PC-3 (cell line): ENCODE data around the gene HSD17B14. TPM values are rescaled to one million over a fixed set of nuclear protein-coding genes. Genes with fewer than 3 reads are reported as not detected.

Experiments used
- ATAC-seq: fragments of 200-7000 bp; cut with Tn5 transposase; 2 replicates; pipeline ENCODE4 v1.9.1; 2020; ENCODE audit warnings: mild to moderate bottlenecking, moderate library complexity
- BruUV-seq: library from RNA; stranded (reverse); fragments of 400-500 nt; replicated peaks from 2 replicates; lab custom pipeline; 2021; lab: Mats Ljungman, UMichigan
- CTCF ChIA-PET: fragments of 300-600 bp; sonication (Branson Sonifier 250); formaldehyde crosslinking; loops from one replicate; lab custom pipeline; 2022; ENCODE audit warnings: antibody characterized with exemption; lab: Charles Lee
- POLR2A ChIA-PET: fragments of 300-600 bp; sonication (Branson Sonifier 250); formaldehyde crosslinking; loops from one replicate; lab custom pipeline; 2022; ENCODE audit warnings: antibody characterized with exemption; ENCODE audit not compliant: unreplicated experiment; lab: Charles Lee
- DNase-seq: peaks from one replicate; pipeline ENCODE4 v3.0.0-alpha.2; 2015
- H2AFZ ChIP-seq: fragments of 300-600 bp; sonication (generic); 2 replicates; pipeline ENCODE4 v1.6.0; 2016; ENCODE audit warnings: antibody characterized with exemption, low read length
- H3F3A ChIP-seq: fragments of 300-600 bp; sonication (generic); one replicate; pipeline ENCODE4 v1.6.0; 2017; ENCODE audit warnings: antibody characterized with exemption, low read length, control low read depth, mild to moderate bottlenecking; ENCODE audit not compliant: unreplicated experiment
- H3K27ac ChIP-seq: fragments of 300-600 bp; sonication (generic); 2 replicates; pipeline ENCODE4 v1.5.1; 2016; ENCODE audit warnings: mild to moderate bottlenecking, low read length
- H3K27me3 ChIP-seq: fragments of 300-600 bp; sonication (generic); 2 replicates; pipeline ENCODE4 v1.6.1; 2016; ENCODE audit warnings: low read length, mixed read lengths
- H3K36me3 ChIP-seq: fragments of 300-600 bp; sonication (generic); 2 replicates; pipeline ENCODE4 v1.6.1; 2016; ENCODE audit warnings: low read depth, mixed run types, low read length, mixed read lengths
- H3K4me1 ChIP-seq: fragments of 300-600 bp; sonication (generic); 2 replicates; pipeline ENCODE4 v1.5.1; 2016; ENCODE audit warnings: low read length; ENCODE audit not compliant: insufficient read depth
- H3K4me2 ChIP-seq: fragments of 300-600 bp; sonication (generic); 2 replicates; pipeline ENCODE4 v1.6.0; 2016; ENCODE audit warnings: low read length
- H3K4me3 ChIP-seq: fragments of 300-600 bp; sonication (generic); 2 replicates; pipeline ENCODE4 v1.5.1; 2016; ENCODE audit warnings: mild to moderate bottlenecking, low read length, mixed read lengths
- H3K79me2 ChIP-seq: fragments of 300-600 bp; sonication (generic); 2 replicates; pipeline ENCODE4 v1.6.1; 2017; ENCODE audit warnings: low read length, mixed read lengths
- H3K9ac ChIP-seq: fragments of 300-600 bp; sonication (generic); 2 replicates; pipeline ENCODE4 v1.6.0; 2016; ENCODE audit warnings: mild to moderate bottlenecking, low read length
- H3K9me2 ChIP-seq: fragments of 300-600 bp; sonication (generic); replicated peaks from 2 replicates; pipeline ENCODE4 v1.6.1; 2016; ENCODE audit warnings: mixed run types, low read length, mixed read lengths
- H3K9me3 ChIP-seq: fragments of 300-600 bp; sonication (generic); 2 replicates; pipeline ENCODE4 v1.6.1; 2016; ENCODE audit warnings: low read length, mixed read lengths
- H4K20me1 ChIP-seq: fragments of 300-600 bp; sonication (generic); 2 replicates; pipeline ENCODE4 v1.6.1; 2016; ENCODE audit warnings: low read length, mixed read lengths
- EZH2 ChIP-seq: fragments of 300-600 bp; sonication (generic); IDR thresholded peaks from one replicate; pipeline ENCODE4 v1.6.1; 2017; ENCODE audit warnings: antibody characterized with exemption, mild to moderate bottlenecking, low read length; ENCODE audit not compliant: unreplicated experiment
- EZH2phosphoT487 ChIP-seq: fragments of 300-600 bp; sonication (generic); IDR thresholded peaks from 2 replicates; pipeline ENCODE4 v1.6.1; 2018; ENCODE audit warnings: mild to moderate bottlenecking, antibody characterized with exemption, low read length, borderline replicate concordance
- intact Hi-C: fragments of 100-400 bp; cut with micrococcal nuclease; formaldehyde crosslinking; loops from 2 replicates; pipeline ENCODE4 v1.9.0; 2023
- total RNA-seq: library from RNA; depleted of rRNA; stranded (reverse); fragments of >200 nt; gene quantifications from 2 replicates; pipeline ENCODE4 v1.2.3, GENCODE V29; 2014
- TF ChIP-seq, protein P1 (sequence below): fragments of 300-600 bp; sonication (generic); conservative IDR thresholded peaks from 2 replicates; pipeline ENCODE4 v1.5.1; 2017; ENCODE audit warnings: antibody characterized with exemption, low read depth, mild to moderate bottlenecking, low read length

HSD17B14 gene
- total RNA-seq, 1 experiment from 2014 or later = 15.0 TPM

DNA sequence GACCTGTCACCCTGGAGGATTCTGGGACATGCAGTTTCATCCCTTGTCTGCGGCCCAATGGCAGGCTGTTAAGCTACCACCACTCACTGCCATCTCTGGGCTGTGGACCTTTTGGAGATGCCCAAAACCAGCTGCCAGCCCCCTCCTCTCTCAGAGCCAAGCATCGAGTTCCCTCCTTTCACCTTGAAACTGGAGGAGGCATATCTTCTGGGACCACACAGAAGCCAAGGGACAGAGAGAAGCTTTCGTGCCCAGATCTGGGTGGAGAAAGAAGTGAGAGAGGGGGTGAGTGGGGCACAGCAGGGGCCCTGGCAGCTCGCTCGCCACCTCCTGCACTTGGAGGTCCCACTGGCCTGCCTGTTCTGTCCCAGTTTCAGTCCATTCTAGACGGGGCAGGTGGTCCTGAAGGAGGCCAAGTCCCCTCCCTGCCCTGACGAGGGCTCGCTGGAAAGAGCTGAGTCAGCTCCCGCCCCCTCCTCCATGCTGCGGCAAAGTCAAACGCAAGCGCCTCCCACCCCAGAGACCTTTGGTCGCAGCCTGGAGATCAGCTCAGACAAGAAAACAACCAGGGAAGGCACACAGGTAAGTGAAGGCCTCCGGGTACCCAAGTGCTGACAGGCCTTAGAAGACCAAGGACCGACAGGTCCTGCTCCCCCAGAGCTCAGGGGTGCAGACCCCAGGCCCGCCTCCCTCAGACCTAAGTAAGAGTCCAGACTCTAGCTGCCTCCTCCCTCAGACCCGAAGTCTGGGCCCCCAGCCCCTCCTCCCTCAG is 29.3 kb downstream of the HSD17B14 start:
- ChIA-PET POLR2A (no interaction called here), CTCF (interaction anchor here (0.6 kb wide), 1 partner anchor 38 kb away, joined by 9 read pairs; no protein-coding TSS in a partner anchor)
- ATAC-seq (peak; percentile 29; the same call in 1 of the 2 replicates), DNase-seq (peak; percentile 37)
- Histone ChIP-seq H3K4me2 (no peak overlapping the region), H3K9me2 (no peaks in the 10 kb centered on the region), H2AFZ (no peak overlapping the region), H3F3A (no peaks in the 10 kb centered on the region), H3K4me1 (peaks cover 8% of the 10 kb centered on the region; the same call in 1 of the 2 replicates), H4K20me1 (no peaks in the 10 kb centered on the region), H3K79me2 (peaks cover 22% of the 10 kb centered on the region), H3K9me3 (no peaks in the 10 kb centered on the region), H3K27ac (no peak overlapping the region), H3K27me3 (no peaks in the 10 kb centered on the region), H3K4me3 (no peak overlapping the region), H3K36me3 (no peaks in the 10 kb centered on the region), H3K9ac (no peak overlapping the region)
- TF ChIP-seq, protein P1, sequence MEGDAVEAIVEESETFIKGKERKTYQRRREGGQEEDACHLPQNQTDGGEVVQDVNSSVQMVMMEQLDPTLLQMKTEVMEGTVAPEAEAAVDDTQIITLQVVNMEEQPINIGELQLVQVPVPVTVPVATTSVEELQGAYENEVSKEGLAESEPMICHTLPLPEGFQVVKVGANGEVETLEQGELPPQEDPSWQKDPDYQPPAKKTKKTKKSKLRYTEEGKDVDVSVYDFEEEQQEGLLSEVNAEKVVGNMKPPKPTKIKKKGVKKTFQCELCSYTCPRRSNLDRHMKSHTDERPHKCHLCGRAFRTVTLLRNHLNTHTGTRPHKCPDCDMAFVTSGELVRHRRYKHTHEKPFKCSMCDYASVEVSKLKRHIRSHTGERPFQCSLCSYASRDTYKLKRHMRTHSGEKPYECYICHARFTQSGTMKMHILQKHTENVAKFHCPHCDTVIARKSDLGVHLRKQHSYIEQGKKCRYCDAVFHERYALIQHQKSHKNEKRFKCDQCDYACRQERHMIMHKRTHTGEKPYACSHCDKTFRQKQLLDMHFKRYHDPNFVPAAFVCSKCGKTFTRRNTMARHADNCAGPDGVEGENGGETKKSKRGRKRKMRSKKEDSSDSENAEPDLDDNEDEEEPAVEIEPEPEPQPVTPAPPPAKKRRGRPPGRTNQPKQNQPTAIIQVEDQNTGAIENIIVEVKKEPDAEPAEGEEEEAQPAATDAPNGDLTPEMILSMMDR = no peak
- TF ChIP-seq EZH2phosphoT487 (no peak), EZH2 (no peak)
- intact Hi-C loops = no loop called here
- no TSS peak for BruUV-seq

DNA sequence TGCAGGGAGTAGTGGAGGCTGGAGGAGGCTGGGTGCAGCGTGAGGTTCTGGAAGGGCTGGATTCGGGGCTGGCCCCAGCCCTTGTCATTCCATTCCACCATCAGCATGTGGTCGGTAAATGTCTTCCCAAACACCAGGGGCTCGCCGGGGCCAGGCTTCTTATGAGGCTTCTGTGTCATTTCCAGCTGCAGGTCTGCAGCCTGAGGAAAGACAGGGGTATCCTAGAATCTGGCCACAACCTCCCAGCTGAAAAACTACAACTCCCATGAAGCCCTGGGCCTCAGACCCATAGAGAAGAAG is 29.8 kb downstream of the HSD17B14 start:
- Histone ChIP-seq H3K9me3 (no peaks in the 10 kb centered on the region), H4K20me1 (no peaks in the 10 kb centered on the region), H3K27ac (no peak overlapping the region), H3K4me3 (no peak overlapping the region), H3K27me3 (no peaks in the 10 kb centered on the region), H3K36me3 (no peaks in the 10 kb centered on the region), H3K9me2 (no peaks in the 10 kb centered on the region), H3K4me2 (no peak overlapping the region), H2AFZ (no peak overlapping the region), H3K9ac (no peak overlapping the region), H3F3A (no peaks in the 10 kb centered on the region), H3K79me2 (peaks cover 22% of the 10 kb centered on the region), H3K4me1 (peaks cover 8% of the 10 kb centered on the region; the same call in 1 of the 2 replicates)
- ATAC-seq (no peak), DNase-seq (no peak)
- ChIA-PET POLR2A (no interaction called here), CTCF (interaction anchor here (0.6 kb wide), 1 partner anchor 38 kb away, joined by 9 read pairs; no protein-coding TSS in a partner anchor)
- TF ChIP-seq EZH2 = no peak
- TF ChIP-seq, protein P1 = no peak
- no peak for TF ChIP-seq EZH2phosphoT487
- no TSS peak for BruUV-seq
- intact Hi-C loops = no loop called here

DNA sequence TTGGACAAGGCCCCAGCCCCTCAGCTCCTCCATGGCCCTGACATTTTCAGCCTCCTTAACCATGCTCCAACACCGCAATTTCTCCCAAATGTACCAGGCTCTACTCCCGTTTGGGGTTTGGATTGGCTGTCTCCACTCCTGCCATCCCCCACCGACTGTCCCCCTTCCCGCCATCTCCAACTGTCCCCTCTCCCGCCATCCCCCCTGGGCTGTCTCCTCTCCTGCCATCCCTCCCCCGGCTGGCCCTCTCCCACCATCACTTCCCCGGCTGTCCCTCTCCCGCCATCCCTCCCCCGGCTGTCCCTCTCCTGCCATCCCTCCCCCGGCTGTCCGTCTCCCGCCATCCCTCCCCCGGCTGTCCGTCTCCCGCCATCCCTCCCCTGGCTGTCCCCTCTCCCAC is 30.8 kb downstream of the HSD17B14 start:
- Histone ChIP-seq H3K9me3 (no peaks in the 10 kb centered on the region), H3F3A (no peaks in the 10 kb centered on the region), H2AFZ (no peak overlapping the region), H3K4me2 (no peak overlapping the region), H4K20me1 (no peaks in the 10 kb centered on the region), H3K79me2 (peaks cover 18% of the 10 kb centered on the region), H3K36me3 (no peaks in the 10 kb centered on the region), H3K9me2 (no peaks in the 10 kb centered on the region), H3K27ac (no peak overlapping the region), H3K4me3 (no peak overlapping the region), H3K27me3 (no peaks in the 10 kb centered on the region), H3K4me1 (peaks cover 8% of the 10 kb centered on the region; the same call in 1 of the 2 replicates), H3K9ac (no peak overlapping the region)
- intact Hi-C loops = no loop called here
- no TSS peak for BruUV-seq
- ChIA-PET POLR2A (no interaction called here), CTCF (no interaction called here)
- TF ChIP-seq, protein P1 = no peak
- DNase-seq = no peak
- no peak for ATAC-seq
